ENCODE data around the gene ADGRD2.

GRCh38 chr9:124479947-124480620, 29.8 kb downstream of the ADGRD2 start:
- TF ChIP-seq EZH2 (IDR thresholded peaks at IDR 0.05; ENCODE audit: low read length) = no peak
- TF ChIP-seq, protein P1, sequence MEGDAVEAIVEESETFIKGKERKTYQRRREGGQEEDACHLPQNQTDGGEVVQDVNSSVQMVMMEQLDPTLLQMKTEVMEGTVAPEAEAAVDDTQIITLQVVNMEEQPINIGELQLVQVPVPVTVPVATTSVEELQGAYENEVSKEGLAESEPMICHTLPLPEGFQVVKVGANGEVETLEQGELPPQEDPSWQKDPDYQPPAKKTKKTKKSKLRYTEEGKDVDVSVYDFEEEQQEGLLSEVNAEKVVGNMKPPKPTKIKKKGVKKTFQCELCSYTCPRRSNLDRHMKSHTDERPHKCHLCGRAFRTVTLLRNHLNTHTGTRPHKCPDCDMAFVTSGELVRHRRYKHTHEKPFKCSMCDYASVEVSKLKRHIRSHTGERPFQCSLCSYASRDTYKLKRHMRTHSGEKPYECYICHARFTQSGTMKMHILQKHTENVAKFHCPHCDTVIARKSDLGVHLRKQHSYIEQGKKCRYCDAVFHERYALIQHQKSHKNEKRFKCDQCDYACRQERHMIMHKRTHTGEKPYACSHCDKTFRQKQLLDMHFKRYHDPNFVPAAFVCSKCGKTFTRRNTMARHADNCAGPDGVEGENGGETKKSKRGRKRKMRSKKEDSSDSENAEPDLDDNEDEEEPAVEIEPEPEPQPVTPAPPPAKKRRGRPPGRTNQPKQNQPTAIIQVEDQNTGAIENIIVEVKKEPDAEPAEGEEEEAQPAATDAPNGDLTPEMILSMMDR (optimal IDR thresholded peaks at IDR 0.05 in 1 of 3, IDR thresholded peaks at IDR 0.05 in 1 of 3, conservative IDR thresholded peaks at IDR 0.05 in 1 of 3; ENCODE audit: extremely low read depth in 1 of 3, insufficient read depth in 2 of 3, low read length in 3 of 3) = no peak

Measured in keratinocyte (primary cell).